GM19328 (cell line): ENCODE results near the gene REV1.
"Not testable (repeated sequence)": the region's sequence is repeated elsewhere in the genome, so short reads cannot be mapped to it uniquely, and the experiment has no call there.

ENCODE experiments used
- ATAC-seq: cut with Tn5 transposase; IDR thresholded peaks from one replicate; pipeline ENCODE4 v1.9.1; 2021; ENCODE audit warnings: mild to moderate bottlenecking, moderate library complexity; ENCODE audit not compliant: unreplicated experiment

REV1 gene

DNA sequence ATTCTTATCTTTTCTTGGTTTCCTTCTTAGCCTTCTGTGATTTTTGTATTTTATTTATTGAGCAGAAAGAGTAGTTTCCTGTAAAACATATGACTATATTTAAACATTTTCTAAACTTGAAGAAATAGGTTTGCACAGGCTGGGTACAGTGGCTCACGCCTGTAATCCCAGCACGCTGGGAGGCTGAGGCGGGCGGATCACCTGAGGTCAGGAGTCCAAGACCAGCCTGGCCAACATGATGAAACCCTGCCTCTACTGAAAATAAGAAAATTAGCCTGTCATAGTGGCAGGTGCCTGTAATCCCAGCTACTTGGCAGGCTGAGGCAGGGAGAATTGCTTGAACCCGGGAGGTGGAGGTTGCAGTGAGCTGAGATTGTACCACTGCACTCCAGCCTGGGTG, 121.0 kb downstream of the REV1 start:
- ATAC-seq = not testable (repeated sequence)

DNA sequence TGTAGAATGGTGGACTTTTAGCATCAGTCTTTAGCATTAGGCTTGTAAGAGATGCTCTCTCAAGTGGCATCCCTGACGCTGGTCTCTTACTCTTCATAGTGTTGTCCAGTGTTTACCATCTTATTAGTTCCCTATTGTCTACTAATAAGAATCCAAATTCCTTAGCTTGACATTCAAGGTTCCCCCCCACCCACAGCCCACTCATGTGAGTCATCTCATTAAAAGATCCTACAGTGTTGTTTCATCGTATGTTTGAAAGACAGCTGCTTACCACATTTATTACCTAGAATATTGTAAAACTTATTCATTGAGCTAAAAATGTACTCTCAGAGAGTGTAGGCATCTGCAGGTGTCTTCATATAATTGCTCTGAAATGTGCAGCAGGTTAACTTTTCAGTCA, 124.2 kb downstream of the REV1 start:
- no peak for ATAC-seq

DNA sequence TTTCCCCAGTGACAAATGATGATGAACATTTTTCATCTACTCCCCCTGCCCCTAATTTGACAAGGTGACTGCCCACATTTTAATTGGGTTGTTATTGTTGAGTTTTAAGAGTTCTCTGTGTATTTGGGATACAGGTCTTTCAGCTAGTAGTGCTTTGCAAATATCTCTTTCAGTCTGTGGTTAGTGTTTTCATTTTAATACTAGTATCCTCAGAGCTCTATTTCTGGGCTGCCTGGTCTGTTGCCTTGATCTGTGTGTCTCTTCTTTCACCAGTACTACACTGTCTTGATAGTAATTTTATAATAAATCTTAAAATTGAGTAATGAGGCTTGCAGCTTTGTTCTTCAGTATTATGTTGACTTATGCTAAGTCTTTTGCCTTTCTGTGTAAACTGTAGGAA, 133.0 kb downstream of the REV1 start:
- ATAC-seq = no peak

DNA sequence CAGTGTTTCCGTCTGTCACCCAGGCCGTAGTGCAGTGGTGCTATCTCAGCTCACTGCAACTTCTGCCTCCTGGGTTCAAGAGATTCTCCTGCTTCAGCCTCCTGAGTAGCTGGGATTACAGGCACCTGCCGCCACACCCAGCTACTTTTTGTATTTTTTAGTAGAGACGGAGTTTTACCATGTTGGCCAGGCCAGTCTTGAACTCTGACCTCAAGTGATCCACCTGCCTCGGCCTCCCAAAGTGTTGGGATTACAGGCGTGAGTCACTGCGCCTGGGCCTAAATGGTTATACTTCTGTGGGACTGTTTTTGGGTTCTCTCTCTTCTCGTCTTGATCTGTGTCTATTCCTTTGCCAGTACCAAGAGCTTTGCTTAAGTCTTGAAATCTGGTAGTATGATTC, 135.0 kb downstream of the REV1 start:
- ATAC-seq = not testable (repeated sequence)

DNA sequence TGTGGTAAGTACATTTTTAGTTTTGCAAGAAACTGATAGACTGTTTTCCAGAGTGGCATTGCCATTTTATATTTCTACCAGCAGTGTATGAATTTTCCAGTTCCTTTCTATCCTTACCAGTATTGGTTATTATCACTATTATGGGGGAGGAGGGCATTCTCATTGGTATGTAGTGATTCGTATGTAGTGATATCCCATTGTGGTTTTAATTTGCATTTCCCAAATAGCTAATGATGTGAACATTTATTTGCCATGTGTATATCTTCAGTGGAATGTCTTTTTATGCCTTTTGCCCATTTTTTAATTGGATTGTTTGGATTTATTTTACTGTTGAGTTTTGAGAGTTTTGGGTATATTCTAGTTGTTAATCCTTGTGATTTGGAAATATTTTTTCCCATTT, 135.7 kb downstream of the REV1 start:
- no peak for ATAC-seq
